Mucosa of rectum (tissue), 2 donors: ENCODE measurements around the gene HOXC10.

Experiments used
- H3K27ac ChIP-seq, 2 donors: one replicate each; pipeline ENCODE4 v1.7.0; 2013; ENCODE audit warnings: inconsistent platforms in 2 of 2, low read depth in 2 of 2, low read length in 2 of 2
- H3K27me3 ChIP-seq, 2 donors: one replicate each; pipeline ENCODE4 v1.7.0; 2013; ENCODE audit warnings: low read length in 2 of 2; ENCODE audit not compliant: control insufficient read depth in 2 of 2, insufficient read depth in 2 of 2
- H3K36me3 ChIP-seq, 2 donors: one replicate each; pipeline ENCODE4 v1.7.0; 2013; ENCODE audit warnings: low read length in 2 of 2; ENCODE audit not compliant: control insufficient read depth in 2 of 2, insufficient read depth in 2 of 2
- H3K4me1 ChIP-seq, 2 donors: one replicate each; pipeline ENCODE4 v1.7.0; 2013; ENCODE audit warnings: low read length in 2 of 2, mild to moderate bottlenecking in 1 of 2; ENCODE audit not compliant: control insufficient read depth in 2 of 2, insufficient read depth in 2 of 2
- H3K4me3 ChIP-seq, 2 donors: one replicate each; pipeline ENCODE4 v1.7.0; 2013; ENCODE audit warnings: low read length in 2 of 2
- H3K9ac ChIP-seq, 2 donors: one replicate each; pipeline ENCODE4 v1.7.0; 2013; ENCODE audit warnings: low read length in 2 of 2, low read depth in 1 of 2, mild to moderate bottlenecking in 1 of 2
- H3K9me3 ChIP-seq, 2 donors: one replicate each; pipeline ENCODE4 v1.7.0; 2013; ENCODE audit warnings: low read length in 2 of 2; ENCODE audit not compliant: control insufficient read depth in 2 of 2
- donor health status: healthy.
- donor health status: Normal muscosa, but diverticular disease.

HOXC10 gene

DNA sequence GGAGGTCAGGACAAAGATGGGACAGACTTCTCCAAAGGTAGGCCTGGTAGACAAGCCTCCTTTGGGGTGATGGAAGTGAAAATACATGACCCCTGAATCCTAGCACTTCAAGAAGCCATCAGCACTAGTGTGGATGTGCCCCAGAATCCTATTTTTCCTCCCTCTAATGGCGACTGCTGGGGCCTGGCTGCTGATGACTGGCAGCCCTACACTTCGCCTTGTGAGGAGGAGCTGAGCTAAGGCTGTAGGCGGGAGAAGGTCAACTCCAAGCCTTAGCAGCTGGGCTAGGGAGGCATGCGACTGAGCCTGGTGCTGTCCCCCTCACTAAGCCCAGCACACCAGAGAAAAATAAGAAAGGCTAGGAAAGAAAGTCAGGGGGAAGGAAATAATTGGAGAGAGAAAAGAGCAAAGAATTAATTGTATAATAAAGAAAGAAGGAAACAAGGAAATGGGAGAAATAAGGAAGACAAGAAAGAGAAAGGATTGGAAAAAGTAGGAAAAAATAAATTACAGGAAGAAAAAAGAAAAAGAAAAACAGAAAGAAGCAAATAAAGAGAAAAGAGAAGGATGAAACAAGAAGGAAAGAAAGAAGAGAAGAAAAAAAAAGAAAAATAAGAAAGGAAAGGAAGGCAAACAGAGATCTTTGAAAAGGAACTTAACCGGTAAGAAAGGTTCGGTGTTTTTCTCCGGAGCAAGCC is 4.7 kb upstream of the HOXC10 start:
- H3K36me3 ChIP-seq = no peaks in the 10 kb centered on the region
- no peak overlapping the region for H3K27ac ChIP-seq
- H3K9ac ChIP-seq = no peak overlapping the region
- peaks cover 83 to 88% of the 10 kb centered on the region in 2 donors for H3K27me3 ChIP-seq
- H3K9me3 ChIP-seq = peaks cover 0 to 4% of the 10 kb centered on the region in 2 donors
- H3K4me1 ChIP-seq = peaks cover 1 to 5% of the 10 kb centered on the region in 2 donors
- H3K4me3 ChIP-seq = no peak overlapping the region

DNA sequence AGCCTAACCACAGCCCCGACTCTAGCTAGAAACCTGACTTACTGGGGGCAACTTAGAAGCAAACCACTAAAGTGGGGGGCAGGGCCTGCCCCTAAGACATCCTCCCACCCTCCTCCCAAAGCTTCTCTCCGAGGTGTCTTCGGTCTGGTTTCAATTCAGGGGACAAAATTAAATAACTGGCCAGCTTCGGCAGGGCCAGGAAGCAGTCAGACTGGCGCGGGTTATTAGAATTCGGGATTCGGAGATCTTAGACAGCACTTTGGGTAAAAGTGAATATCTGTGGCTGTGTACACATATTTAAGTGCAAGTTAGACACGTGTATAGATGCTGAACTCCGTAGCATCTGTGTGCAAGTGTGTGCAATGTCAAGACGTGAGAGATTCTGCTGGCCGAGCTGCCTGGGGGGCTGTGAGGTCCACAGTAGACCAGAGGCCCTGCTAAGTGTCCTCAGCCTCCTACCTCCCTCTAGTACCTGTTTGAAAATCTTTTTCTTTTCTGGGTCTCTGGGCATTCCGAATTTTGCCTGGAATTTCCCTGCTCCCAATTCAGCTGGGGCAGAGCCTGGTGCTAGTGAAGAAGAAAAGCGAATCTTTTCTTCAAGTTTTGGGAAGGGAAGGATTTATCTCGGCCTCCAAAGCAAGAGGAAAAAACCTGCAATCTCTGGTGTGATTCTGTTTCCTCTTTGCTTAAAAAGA is 4.0 kb upstream of the HOXC10 start:
- H3K9ac ChIP-seq = no peak overlapping the region
- H3K4me1 ChIP-seq = peaks cover 2 to 5% of the 10 kb centered on the region in 2 donors
- H3K27me3 ChIP-seq = peaks cover 86 to 89% of the 10 kb centered on the region in 2 donors
- H3K9me3 ChIP-seq = no peaks in the 10 kb centered on the region
- no peaks in the 10 kb centered on the region for H3K36me3 ChIP-seq
- H3K4me3 ChIP-seq = no peak overlapping the region
- H3K27ac ChIP-seq = no peak overlapping the region

DNA sequence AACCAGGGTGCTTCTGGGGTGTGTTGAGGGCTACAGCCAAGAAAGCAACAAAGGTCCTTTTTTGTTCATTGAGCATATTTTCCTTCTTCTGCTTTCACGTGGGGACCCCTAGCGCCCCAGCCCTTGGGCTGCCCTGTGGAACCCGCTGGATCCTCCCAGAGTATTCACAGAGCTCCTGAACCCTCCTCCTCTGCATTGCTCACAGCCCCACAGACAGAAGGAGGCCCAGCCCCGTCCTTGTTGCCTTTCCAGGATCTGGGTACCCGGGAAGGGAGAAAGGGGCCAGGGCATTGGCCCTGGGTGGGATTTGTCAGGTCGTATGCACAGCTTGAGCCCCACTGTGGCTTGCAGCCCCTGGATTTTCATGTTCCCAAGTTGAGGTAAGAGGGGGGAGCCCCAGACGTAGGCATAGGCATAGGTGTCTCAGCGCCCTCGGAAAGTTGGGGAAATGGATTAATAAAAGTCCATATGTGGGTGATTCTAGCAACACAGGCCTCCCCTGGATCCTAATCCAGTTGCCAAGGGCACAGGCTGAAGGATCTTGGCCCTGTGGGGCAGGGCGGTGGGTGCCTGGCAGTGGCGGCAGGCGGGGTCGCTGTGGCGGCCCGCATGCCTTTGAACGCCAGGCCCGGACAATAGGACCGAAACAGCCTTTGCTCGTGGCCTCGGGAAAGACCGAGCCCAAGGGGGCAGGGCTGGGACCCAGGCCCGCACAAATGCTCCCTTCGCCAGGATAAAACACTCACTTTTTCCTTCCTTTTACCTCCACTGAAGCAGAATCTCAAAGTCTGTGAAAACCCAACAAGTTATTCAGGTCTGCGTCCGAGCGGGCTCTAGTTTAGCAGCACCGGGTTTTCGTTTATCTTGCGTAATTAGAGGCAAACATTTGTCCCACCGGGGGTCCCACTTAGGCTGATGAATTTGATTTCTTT is 3.0 kb upstream of the HOXC10 start:
- Histone ChIP-seq H3K9me3 (no peaks in the 10 kb centered on the region), H3K36me3 (no peaks in the 10 kb centered on the region), H3K27me3 (peaks cover 86 to 89% of the 10 kb centered on the region in 2 donors), H3K27ac (no peak overlapping the region), H3K9ac (no peak overlapping the region), H3K4me1 (peaks cover 2 to 5% of the 10 kb centered on the region in 2 donors), H3K4me3 (no peak overlapping the region)

DNA sequence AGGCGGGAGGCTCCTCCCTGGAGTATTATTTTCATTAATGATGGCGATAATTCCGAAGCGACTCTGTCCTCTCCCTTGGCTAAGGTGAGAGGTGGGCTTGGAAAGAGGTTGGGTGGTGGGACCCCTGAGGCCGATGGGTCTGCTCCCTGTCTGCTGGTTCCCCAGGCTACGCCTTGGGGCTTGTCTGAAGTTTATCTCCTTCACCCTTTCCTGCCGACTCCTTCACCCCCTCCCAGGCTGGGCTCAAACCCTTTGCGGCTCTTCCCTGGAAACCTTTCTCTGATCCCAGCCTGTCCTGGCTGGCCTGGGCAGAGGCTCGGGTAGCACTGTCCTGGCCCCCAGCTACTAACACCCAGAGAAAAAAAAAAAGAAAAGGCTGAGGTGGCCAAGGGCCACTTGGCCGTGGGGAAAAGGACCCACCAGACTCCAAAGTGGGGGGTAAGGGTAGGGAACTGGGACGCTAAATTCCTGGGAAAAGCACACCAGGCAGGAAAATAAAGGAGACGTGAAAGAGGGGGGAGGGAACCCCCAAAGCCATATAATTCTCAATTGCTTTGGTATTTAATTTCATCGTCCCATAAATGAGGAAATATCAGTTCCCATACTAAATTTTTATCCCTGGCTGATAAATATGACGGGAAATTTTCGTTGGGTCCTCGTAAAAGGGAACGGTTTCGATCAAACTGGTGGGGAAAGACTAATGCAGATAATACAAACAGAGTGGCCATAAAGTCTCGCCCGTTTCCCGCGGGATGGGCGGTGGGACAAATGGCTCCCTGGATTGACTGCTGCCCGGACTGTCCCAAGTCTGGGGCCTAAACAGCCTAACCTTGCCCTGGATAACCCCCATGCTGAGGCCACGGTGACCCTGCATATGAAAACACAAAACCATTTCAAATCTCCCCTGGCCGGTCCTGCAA is 2.0 kb upstream of the HOXC10 start:
- peaks cover 2 to 5% of the 10 kb centered on the region in 2 donors for H3K4me1 ChIP-seq
- H3K9ac ChIP-seq = no peak overlapping the region
- peaks cover 86 to 91% of the 10 kb centered on the region in 2 donors for H3K27me3 ChIP-seq
- H3K9me3 ChIP-seq = no peaks in the 10 kb centered on the region
- no peaks in the 10 kb centered on the region for H3K36me3 ChIP-seq
- no peak overlapping the region for H3K27ac ChIP-seq
- H3K4me3 ChIP-seq = no peak overlapping the region

DNA sequence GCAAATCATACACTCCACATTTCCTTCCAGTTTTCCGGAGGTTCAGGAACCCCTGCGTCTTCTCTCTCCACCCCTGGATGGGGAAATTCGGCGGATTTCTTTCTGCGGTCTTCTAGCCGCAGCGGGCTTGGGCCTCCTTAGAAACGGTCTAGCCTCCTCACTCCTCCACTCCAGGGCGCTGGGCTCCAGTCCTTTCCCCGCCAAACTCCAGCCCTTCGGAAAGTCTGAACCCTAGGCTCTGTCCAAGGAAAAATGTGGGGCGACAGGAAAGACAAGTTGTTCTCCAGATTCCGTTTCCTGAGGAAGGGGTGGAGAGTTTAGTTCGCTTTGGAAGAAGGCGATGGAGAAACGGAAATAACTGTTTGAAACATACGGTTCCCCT is 1.4 kb upstream of the HOXC10 start:
- Histone ChIP-seq H3K27me3 (peaks cover 88 to 93% of the 10 kb centered on the region in 2 donors), H3K36me3 (no peaks in the 10 kb centered on the region), H3K9ac (no peak overlapping the region), H3K4me3 (no peak overlapping the region), H3K27ac (no peak overlapping the region), H3K9me3 (no peaks in the 10 kb centered on the region), H3K4me1 (peaks cover 2 to 4% of the 10 kb centered on the region in 2 donors)

DNA sequence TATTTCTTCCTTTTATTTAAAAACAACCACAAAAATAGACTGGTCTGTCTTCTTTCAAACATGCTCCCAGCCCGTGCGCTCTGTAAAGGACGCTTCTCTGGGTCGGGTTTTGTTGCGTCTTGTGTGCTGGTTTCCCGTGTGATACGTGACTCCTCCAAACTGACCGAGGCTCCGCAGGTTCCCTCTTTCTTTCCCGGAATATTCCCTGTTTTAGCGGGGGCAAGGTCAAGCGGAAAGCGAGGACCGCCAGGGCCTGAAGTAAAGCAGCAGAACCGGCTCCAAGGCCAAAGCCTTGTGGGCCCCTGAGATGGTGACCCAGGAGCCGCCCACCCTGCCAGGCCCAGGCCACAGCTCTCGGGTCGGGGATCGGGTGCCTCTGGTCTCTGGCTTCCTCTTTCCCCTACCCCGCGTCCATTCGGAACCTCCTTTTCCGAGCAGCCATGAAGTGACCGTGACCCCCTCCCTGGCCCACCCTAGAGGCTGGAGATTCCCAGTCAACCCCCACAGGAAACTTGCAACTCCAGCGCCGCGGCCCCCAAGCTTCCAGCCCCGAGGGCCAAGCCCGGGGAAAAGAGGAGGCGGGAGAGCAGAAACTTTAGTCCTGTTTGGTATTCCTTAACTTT is 885 bp upstream of the HOXC10 start:
- Histone ChIP-seq H3K36me3 (no peaks in the 10 kb centered on the region), H3K9me3 (no peaks in the 10 kb centered on the region), H3K4me3 (no peak overlapping the region), H3K9ac (no peak overlapping the region), H3K27ac (no peak overlapping the region), H3K4me1 (peaks cover 0 to 2% of the 10 kb centered on the region in 2 donors), H3K27me3 (peaks cover 87 to 94% of the 10 kb centered on the region in 2 donors)

DNA sequence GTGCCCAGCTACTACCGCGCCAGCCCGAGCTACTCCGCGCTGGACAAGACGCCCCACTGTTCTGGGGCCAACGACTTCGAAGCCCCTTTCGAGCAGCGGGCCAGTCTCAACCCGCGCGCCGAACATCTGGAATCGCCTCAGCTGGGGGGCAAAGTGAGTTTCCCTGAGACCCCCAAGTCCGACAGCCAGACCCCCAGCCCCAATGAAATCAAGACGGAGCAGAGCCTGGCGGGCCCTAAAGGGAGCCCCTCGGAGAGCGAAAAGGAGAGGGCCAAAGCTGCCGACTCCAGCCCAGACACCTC is 697 bp downstream of the HOXC10 start:
- H3K27ac ChIP-seq = no peak overlapping the region
- H3K27me3 ChIP-seq = peaks cover 88 to 95% of the 10 kb centered on the region in 2 donors

DNA sequence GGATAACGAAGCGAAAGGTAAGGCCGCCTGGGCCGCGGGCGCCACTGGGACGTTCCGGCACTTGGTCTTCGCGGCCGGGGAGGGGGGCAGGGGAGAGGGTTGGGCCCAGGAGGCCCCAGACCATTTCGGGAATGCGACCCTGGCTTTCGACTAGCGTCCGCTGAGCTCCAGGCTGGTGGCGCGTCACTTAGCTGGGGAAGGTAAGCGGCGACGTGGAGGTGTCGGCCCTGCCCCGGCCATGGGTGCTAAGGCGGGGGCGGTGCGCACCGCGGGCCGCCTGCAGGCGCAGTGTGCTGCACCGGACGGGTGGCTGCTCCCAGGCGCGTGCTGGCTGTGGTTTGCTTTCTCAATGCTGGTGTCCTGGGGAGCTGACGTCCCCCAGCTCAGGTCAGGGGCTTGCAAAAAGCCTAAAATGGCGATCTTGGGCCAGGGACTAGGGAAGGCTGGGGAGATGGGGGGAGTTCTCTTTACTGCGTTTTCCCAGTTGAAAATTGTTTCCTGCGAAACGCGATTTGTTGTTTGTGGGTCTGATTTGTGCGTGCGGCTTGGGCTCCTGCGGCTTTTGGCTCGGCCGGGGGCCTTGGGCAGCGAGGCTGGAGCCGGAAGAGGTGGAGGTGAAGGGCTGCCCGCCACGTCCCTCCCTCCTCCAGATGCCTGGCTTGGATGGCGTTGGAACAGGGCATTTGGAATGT is 1.2 kb downstream of the HOXC10 start:
- no peaks in the 10 kb centered on the region for H3K9me3 ChIP-seq
- no peak overlapping the region for H3K9ac ChIP-seq
- H3K4me3 ChIP-seq = no peak overlapping the region
- peaks cover 88 to 95% of the 10 kb centered on the region in 2 donors for H3K27me3 ChIP-seq
- H3K36me3 ChIP-seq = no peaks in the 10 kb centered on the region
- peaks cover 0 to 8% of the 10 kb centered on the region in 2 donors for H3K4me1 ChIP-seq
- H3K27ac ChIP-seq = no peak overlapping the region

More for the DNA sequence above, 697 bp downstream of the HOXC10 start:
- no peak overlapping the region for H3K4me3 ChIP-seq
- H3K4me1 ChIP-seq = peaks cover 0 to 8% of the 10 kb centered on the region in 2 donors
- H3K9me3 ChIP-seq = no peaks in the 10 kb centered on the region
- no peak overlapping the region for H3K9ac ChIP-seq
- no peaks in the 10 kb centered on the region for H3K36me3 ChIP-seq
